Activated CD4-positive, alpha-beta T cell treated with anti-CD3 and anti-CD28 coated beads, Interleukin-2, amount 10 ng/mL, durations not matched to agents 24 days and 14 days (primary cell): ENCODE data around the gene ATXN7L1. TPM values are rescaled to one million over a fixed set of nuclear protein-coding genes. Genes with fewer than 3 reads are reported as not detected.
"Not testable (repeated sequence)": the region's sequence is repeated elsewhere in the genome, so short reads cannot be mapped to it uniquely, and the experiment has no call there.

Experiments used
- DNase-seq: peaks from one replicate; pipeline ENCODE4 v3.0.0; 2022
- H3K27ac Mint-ChIP-seq: one replicate; pipeline ENCODE4 v1.8.0; 2022; ENCODE audit warnings: mild to moderate bottlenecking, mixed read lengths
- H3K27me3 Mint-ChIP-seq: one replicate; pipeline ENCODE4 v1.8.0; 2022; ENCODE audit warnings: mixed read lengths
- H3K36me3 Mint-ChIP-seq: one replicate; pipeline ENCODE4 v1.8.0; 2022; ENCODE audit warnings: low read depth, mild to moderate bottlenecking, mixed read lengths
- H3K4me1 Mint-ChIP-seq: one replicate; pipeline ENCODE4 v1.8.0; 2021; ENCODE audit warnings: mixed read lengths
- H3K4me3 Mint-ChIP-seq: one replicate; pipeline ENCODE4 v1.8.0; 2022; ENCODE audit warnings: mild to moderate bottlenecking, moderate library complexity, mixed read lengths
- H3K9me3 Mint-ChIP-seq: one replicate; pipeline ENCODE4 v1.8.0; 2021; ENCODE audit warnings: mixed read lengths
- intact Hi-C: fragments of 100-400 bp; cut with micrococcal nuclease; formaldehyde crosslinking; loops from one replicate; pipeline ENCODE4 v1.15.1; 2023
- total RNA-seq: library from RNA; stranded (reverse); gene quantifications from 2 replicates; pipeline ENCODE4 v1.2.3, GENCODE V29; 2022

The ATXN7L1 gene
- total RNA-seq, 1 donor from 2014 or later: 8.5 TPM

GRCh38 chr7:105905209-105905909, 29.0 kb upstream of the ATXN7L1 start:
- Mint-ChIP-seq H3K4me1 (no peaks in the 10 kb centered on the region), H3K27ac (no peak overlapping the region), H3K4me3 (no peak overlapping the region), H3K27me3 (peaks cover 11% of the 10 kb centered on the region), H3K9me3 (no peaks in the 10 kb centered on the region), H3K36me3 (no peaks in the 10 kb centered on the region)
- DNase-seq: no peak
- intact Hi-C loops: no loop called here

GRCh38 chr7:105904064-105904463, 27.7 kb upstream of the ATXN7L1 start:
- intact Hi-C loops: no loop called here
- Mint-ChIP-seq H3K4me1 (no peaks in the 10 kb centered on the region), H3K4me3 (no peak overlapping the region), H3K27ac (no peak overlapping the region), H3K27me3 (peaks cover 12% of the 10 kb centered on the region), H3K36me3 (no peaks in the 10 kb centered on the region), H3K9me3 (no peaks in the 10 kb centered on the region)
- DNase-seq: no peak

- intact Hi-C loops: no loop called here
- DNase-seq: no peak
These were observed 26.0 kb upstream of the ATXN7L1 start for GRCh38 chr7:105902325-105902911.

GRCh38 chr7:105897999-105898398, 21.6 kb upstream of the ATXN7L1 start:
- Mint-ChIP-seq H3K27ac (no peak overlapping the region), H3K4me3 (no peak overlapping the region), H3K9me3 (no peaks in the 10 kb centered on the region), H3K27me3 (peaks cover 25% of the 10 kb centered on the region), H3K36me3 (no peaks in the 10 kb centered on the region), H3K4me1 (no peaks in the 10 kb centered on the region)
- intact Hi-C loops: no loop called here
- no peak for DNase-seq

More at GRCh38 chr7:105902325-105902911, 26.0 kb upstream of the ATXN7L1 start:
- Mint-ChIP-seq H3K27me3 (peaks cover 21% of the 10 kb centered on the region), H3K9me3 (no peaks in the 10 kb centered on the region), H3K36me3 (no peaks in the 10 kb centered on the region), H3K4me1 (no peaks in the 10 kb centered on the region), H3K4me3 (no peak overlapping the region), H3K27ac (no peak overlapping the region)

GRCh38 chr7:105896407-105896911, 20.1 kb upstream of the ATXN7L1 start:
- no peaks in the 10 kb centered on the region for H3K4me1 Mint-ChIP-seq
- H3K27ac Mint-ChIP-seq: no peak overlapping the region
- no peak for DNase-seq
- intact Hi-C loops: no loop called here
- no peak overlapping the region for H3K4me3 Mint-ChIP-seq
- H3K27me3 Mint-ChIP-seq: peaks cover 30% of the 10 kb centered on the region
- H3K9me3 Mint-ChIP-seq: no peaks in the 10 kb centered on the region
- H3K36me3 Mint-ChIP-seq: no peaks in the 10 kb centered on the region

- no peak overlapping the region for H3K27ac Mint-ChIP-seq
- peaks cover 33% of the 10 kb centered on the region for H3K27me3 Mint-ChIP-seq
- H3K36me3 Mint-ChIP-seq: no peaks in the 10 kb centered on the region
- H3K9me3 Mint-ChIP-seq: no peaks in the 10 kb centered on the region
- intact Hi-C loops: no loop called here
- peaks cover 7% of the 10 kb centered on the region for H3K4me1 Mint-ChIP-seq
- H3K4me3 Mint-ChIP-seq: no peak overlapping the region
- DNase-seq: no peak
These were observed 17.7 kb upstream of the ATXN7L1 start for GRCh38 chr7:105894131-105894530.

- H3K36me3 Mint-ChIP-seq: no peaks in the 10 kb centered on the region
- intact Hi-C loops: no loop called here
- H3K4me3 Mint-ChIP-seq: no peak overlapping the region
- no peak for DNase-seq
- no peaks in the 10 kb centered on the region for H3K9me3 Mint-ChIP-seq
- no peak overlapping the region for H3K27ac Mint-ChIP-seq
- H3K27me3 Mint-ChIP-seq: peaks cover 28% of the 10 kb centered on the region
- peaks cover 7% of the 10 kb centered on the region for H3K4me1 Mint-ChIP-seq
These were observed 16.0 kb upstream of the ATXN7L1 start for GRCh38 chr7:105892387-105892786.

GRCh38 chr7:105890290-105890997, 14.0 kb upstream of the ATXN7L1 start:
- no peaks in the 10 kb centered on the region for H3K9me3 Mint-ChIP-seq
- no peak for DNase-seq
- H3K4me1 Mint-ChIP-seq: peaks cover 8% of the 10 kb centered on the region
- peaks cover 29% of the 10 kb centered on the region for H3K27me3 Mint-ChIP-seq
- intact Hi-C loops: loop anchor here (1.0 kb wide), 2 partner anchors 35 to 81 kb away; no protein-coding TSS in a partner anchor
- no peaks in the 10 kb centered on the region for H3K36me3 Mint-ChIP-seq
- H3K27ac Mint-ChIP-seq: no peak overlapping the region
- no peak overlapping the region for H3K4me3 Mint-ChIP-seq

- intact Hi-C loops: no loop called here
- Mint-ChIP-seq H3K27me3 (peaks cover 22% of the 10 kb centered on the region), H3K4me3 (no peak overlapping the region), H3K4me1 (peaks cover 11% of the 10 kb centered on the region), H3K27ac (no peak overlapping the region), H3K36me3 (peaks cover 1% of the 10 kb centered on the region), H3K9me3 (peaks cover 4% of the 10 kb centered on the region)
- no peak for DNase-seq
These were observed 11.3 kb upstream of the ATXN7L1 start for GRCh38 chr7:105887569-105888189.

GRCh38 chr7:105886776-105887175, 10.4 kb upstream of the ATXN7L1 start:
- no peak overlapping the region for H3K27ac Mint-ChIP-seq
- H3K27me3 Mint-ChIP-seq: peaks cover 17% of the 10 kb centered on the region
- intact Hi-C loops: no loop called here
- no peak overlapping the region for H3K4me3 Mint-ChIP-seq
- H3K9me3 Mint-ChIP-seq: peaks cover 4% of the 10 kb centered on the region
- no peak for DNase-seq
- H3K36me3 Mint-ChIP-seq: peaks cover 1% of the 10 kb centered on the region
- peaks cover 11% of the 10 kb centered on the region for H3K4me1 Mint-ChIP-seq

GRCh38 chr7:105885387-105886111, 9.2 kb upstream of the ATXN7L1 start:
- Mint-ChIP-seq H3K9me3 (peaks cover 4% of the 10 kb centered on the region), H3K4me3 (no peak overlapping the region), H3K27ac (no peak overlapping the region), H3K36me3 (peaks cover 1% of the 10 kb centered on the region), H3K4me1 (peaks cover 9% of the 10 kb centered on the region), H3K27me3 (peaks cover 20% of the 10 kb centered on the region)
- no peak for DNase-seq
- intact Hi-C loops: no loop called here

GRCh38 chr7:105883179-105883578, 6.8 kb upstream of the ATXN7L1 start:
- H3K27ac Mint-ChIP-seq, H3K4me3 Mint-ChIP-seq, H3K36me3 Mint-ChIP-seq, H3K9me3 Mint-ChIP-seq, DNase-seq, intact Hi-C loops: not testable (repeated sequence)
- Mint-ChIP-seq H3K4me1 (peaks cover 14% of the 10 kb centered on the region), H3K27me3 (peaks cover 40% of the 10 kb centered on the region)

- Mint-ChIP-seq H3K9me3 (peaks cover 4% of the 10 kb centered on the region), H3K27me3 (peaks cover 46% of the 10 kb centered on the region), H3K4me1 (peaks cover 19% of the 10 kb centered on the region), H3K27ac (no peak overlapping the region), H3K4me3 (no peak overlapping the region), H3K36me3 (peaks cover 1% of the 10 kb centered on the region)
- no peak for DNase-seq
- intact Hi-C loops: no loop called here
These were observed 5.0 kb upstream of the ATXN7L1 start for GRCh38 chr7:105881439-105881838.
